ENCODE measurements around the gene EFNA4.

The EFNA4 gene

DNA sequence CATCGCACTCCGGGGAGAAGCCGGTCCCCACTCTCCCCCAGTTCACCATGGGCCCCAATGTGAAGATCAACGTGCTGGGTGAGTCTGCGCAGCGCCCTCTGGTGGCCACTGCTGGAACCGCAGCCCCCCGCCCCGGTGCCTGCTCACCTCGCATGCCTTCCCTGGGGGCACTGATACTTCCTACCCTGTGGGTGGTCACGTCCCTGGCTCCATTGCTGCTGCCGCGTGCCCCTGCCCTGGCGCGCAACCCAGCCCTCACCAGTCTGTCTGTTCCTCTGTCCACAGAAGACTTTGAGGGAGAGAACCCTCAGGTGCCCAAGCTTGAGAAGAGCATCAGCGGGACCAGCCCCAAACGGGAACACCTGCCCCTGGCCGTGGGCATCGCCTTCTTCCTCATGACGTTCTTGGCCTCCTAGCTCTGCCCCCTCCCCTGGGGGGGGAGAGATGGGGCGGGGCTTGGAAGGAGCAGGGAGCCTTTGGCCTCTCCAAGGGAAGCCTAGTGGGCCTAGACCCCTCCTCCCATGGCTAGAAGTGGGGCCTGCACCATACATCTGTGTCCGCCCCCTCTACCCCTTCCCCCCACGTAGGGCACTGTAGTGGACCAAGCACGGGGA lies 22.7 kb downstream of the EFNA4 start:
- peak in 1 of 2 experiments; percentile 88 for DNase-seq (ENCODE audit: low spot score in 2 of 2)
- H3K4me3 ChIP-seq: peak overlapping the region; percentile 66
- H3K27me3 ChIP-seq (ENCODE audit: low read depth): no peaks in the 10 kb centered on the region
- in situ Hi-C loops (cut with MboI; ENCODE audit: low sequenced_read_pairs): loop anchor here (10.0 kb wide), 1 partner anchor 61 kb away; no protein-coding TSS in a partner anchor
- no peaks in the 10 kb centered on the region; the same call in 1 of the 2 replicates for H3K36me3 ChIP-seq (replicated peaks)
- peaks cover 15% of the 10 kb centered on the region for H3K4me1 ChIP-seq
- H3K9me3 ChIP-seq: no peaks in the 10 kb centered on the region

DNA sequence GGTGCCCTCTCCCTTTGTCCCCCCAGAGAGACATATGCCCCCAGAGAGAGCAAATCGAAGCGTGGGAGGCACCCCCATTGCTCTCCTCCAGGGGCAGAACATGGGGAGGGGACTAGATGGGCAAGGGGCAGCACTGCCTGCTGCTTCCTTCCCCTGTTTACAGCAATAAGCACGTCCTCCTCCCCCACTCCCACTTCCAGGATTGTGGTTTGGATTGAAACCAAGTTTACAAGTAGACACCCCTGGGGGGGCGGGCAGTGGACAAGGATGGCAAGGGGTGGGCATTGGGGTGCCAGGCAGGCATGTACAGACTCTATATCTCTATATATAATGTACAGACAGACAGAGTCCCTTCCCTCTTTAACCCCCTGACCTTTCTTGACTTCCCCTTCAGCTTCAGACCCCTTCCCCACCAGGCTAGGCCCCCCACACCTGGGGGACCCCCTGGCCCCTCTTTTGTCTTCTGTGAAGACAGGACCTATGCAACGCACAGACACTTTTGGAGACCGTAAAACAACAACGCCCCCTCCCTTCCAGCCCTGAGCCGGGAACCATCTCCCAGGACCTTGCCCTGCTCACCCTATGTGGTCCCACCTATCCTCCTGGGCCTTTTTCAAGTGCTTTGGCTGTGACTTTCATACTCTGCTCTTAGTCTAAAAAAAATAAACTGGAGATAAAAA lies 23.5 kb downstream of the EFNA4 start:
- Histone ChIP-seq H3K4me1 (peaks cover 15% of the 10 kb centered on the region), H3K4me3 (no peak overlapping the region), H3K27me3 (ENCODE audit: low read depth) (no peaks in the 10 kb centered on the region), H3K36me3 (replicated peaks) (no peaks in the 10 kb centered on the region; the same call in 1 of the 2 replicates), H3K9me3 (no peaks in the 10 kb centered on the region)
- in situ Hi-C loops (cut with MboI; ENCODE audit: low sequenced_read_pairs): loop anchor here (10.0 kb wide), 1 partner anchor 62 kb away; no protein-coding TSS in a partner anchor
- DNase-seq (ENCODE audit: low spot score in 2 of 2): no peak

DNA sequence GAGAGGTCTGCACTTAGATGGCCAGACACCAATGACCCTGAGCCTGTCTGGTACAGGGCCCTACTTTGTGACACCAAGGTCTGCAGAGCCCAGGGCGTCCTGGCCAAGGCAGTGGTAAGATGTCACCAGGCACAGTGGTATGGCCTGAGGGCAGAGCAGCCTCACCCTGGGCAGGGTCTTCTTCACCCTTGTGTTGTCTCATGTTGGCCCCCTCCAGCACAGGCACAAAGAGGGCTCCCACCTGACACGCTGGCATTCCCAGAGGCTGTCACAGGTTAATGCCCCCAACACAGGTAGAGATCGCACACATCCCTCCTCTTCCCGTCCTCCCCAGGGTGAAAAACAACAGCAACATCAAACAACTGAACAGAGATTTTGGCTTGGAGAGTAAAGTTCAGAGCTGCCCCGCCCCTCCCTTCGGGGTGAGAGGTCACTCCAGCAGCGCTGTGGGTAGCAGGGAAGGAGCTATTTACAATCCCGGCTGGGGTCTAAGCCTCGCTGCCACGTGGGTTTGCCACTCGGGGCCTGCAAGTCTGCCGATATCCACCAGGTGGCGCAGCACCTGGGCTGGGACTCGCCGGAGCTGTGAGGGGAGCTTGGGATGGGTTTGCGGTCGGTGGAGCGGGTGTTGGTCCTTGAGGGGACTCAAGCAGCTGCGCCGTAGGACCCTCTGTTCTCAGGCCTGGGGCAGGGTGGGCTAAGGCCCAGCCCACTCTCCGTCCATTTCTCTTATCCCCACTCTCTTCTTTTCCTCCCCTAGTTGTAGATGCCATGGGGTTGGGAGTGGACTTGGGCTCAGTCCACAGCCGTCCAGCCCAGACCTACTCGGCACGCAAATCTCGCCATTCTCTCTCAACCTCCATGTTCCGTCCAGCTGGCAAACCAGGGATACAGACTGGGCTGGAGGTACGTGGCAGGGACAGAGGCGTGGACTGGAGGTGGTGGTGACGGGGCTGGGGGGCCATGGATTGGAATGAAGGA lies 27.8 kb downstream of the EFNA4 start:
- peaks cover under 1% of the 10 kb centered on the region for H3K4me1 ChIP-seq
- H3K4me3 ChIP-seq: no peak overlapping the region
- H3K9me3 ChIP-seq: no peaks in the 10 kb centered on the region
- peak; percentile 73 to 94 for DNase-seq (ENCODE audit: low spot score in 2 of 2)
- H3K36me3 ChIP-seq (replicated peaks): no peaks in the 10 kb centered on the region; the same call in 1 of the 2 replicates
- in situ Hi-C loops (cut with MboI; ENCODE audit: low sequenced_read_pairs): loop anchor here (5.0 kb wide), 1 partner anchor 76 kb away; no protein-coding TSS in a partner anchor
- H3K27me3 ChIP-seq (ENCODE audit: low read depth): peaks cover 4% of the 10 kb centered on the region; the same call in 1 of the 2 replicates

DNA sequence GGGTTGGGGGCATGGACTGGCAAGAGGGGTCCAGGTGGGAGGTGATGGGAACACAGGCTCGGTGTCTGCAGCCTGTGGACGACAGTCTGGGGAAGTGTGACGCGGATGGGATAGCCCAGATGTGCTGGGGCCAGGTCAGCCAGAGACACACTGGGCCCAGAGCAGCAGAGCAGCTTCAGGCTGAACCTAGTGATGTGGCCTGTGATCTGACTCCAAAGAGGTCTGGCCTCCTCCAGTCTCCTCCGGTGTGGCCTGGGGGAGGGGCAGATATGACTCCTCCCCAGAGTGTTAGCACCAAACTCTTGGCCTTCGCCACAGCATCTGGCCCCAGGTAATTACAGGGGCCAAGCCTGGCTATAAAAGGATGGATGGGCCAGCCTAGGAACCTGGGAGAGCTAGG lies 28.6 kb downstream of the EFNA4 start:
- Histone ChIP-seq H3K27me3 (ENCODE audit: low read depth) (peaks cover 4% of the 10 kb centered on the region; the same call in 1 of the 2 replicates), H3K4me1 (no peaks in the 10 kb centered on the region; the same call in 1 of the 2 replicates), H3K9me3 (no peaks in the 10 kb centered on the region), H3K36me3 (replicated peaks) (no peaks in the 10 kb centered on the region), H3K4me3 (no peak overlapping the region)
- no peak for DNase-seq (ENCODE audit: low spot score in 2 of 2)
- in situ Hi-C loops (cut with MboI; ENCODE audit: low sequenced_read_pairs): loop anchor here (5.0 kb wide), 1 partner anchor 75 kb away; no protein-coding TSS in a partner anchor

DNA sequence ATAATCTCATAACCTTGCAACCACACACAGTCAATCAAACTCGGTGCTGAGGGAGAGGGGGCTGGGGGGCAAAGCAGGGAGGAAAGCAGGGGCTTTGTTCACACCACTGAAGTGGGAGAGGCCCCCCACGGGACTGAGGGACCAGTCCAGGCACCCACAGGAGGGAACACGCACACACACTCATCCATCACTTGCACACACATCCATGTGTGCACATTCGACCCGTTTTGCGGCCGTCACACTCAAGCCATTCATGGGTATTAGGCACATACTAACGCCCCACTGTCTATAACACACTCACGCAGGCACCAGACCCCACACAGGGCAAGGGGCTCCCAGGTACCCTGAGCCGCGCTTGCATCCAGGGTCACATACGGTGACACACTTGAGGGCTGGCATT lies 29.1 kb downstream of the EFNA4 start:
- in situ Hi-C loops (cut with MboI; ENCODE audit: low sequenced_read_pairs): loop anchor here (5.0 kb wide), 1 partner anchor 75 kb away; no protein-coding TSS in a partner anchor
- no peaks in the 10 kb centered on the region for H3K9me3 ChIP-seq
- H3K27me3 ChIP-seq (ENCODE audit: low read depth): peaks cover 4% of the 10 kb centered on the region; the same call in 1 of the 2 replicates
- H3K36me3 ChIP-seq (replicated peaks): no peaks in the 10 kb centered on the region
- DNase-seq (ENCODE audit: low spot score in 2 of 2): no peak
- no peaks in the 10 kb centered on the region; the same call in 1 of the 2 replicates for H3K4me1 ChIP-seq
- H3K4me3 ChIP-seq: no peak overlapping the region

DNA sequence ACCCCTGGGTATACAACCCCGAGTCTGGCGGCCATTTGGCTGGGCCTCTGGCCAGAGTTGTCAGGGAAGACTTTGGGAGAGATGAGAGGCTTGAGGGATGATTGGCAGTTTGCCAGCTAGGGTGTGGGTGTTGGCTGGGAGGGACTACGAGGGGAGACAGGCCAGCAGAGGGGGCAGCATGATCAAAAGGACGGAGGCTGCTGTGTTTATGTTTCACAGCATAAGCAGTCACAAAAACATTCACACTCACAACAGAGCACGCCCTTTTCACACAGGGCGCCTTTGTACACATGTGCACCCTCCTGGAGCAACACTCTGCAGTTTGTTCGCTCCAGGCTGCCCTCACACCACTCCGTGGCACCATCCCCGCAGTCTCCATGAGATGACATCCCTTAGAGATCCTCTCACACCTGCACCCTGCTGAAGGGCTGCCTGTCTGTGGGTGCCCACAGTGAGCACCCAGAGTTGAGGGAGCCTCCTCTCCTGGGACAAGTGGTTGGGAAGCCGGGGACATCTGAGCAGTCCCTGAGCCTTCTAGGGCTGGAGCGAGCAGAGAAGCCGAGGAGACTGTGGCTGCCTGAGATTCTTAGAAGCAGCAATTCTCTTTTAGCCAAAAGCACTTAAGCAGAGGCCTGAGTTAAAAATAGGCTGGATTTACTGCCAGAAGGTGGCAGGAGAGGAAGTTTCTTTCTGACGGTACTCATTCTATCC lies 30.5 kb downstream of the EFNA4 start:
- DNase-seq (ENCODE audit: low spot score in 2 of 2): peak in 1 of 2 experiments; percentile 60
- H3K9me3 ChIP-seq: no peaks in the 10 kb centered on the region
- no peaks in the 10 kb centered on the region for H3K36me3 ChIP-seq (replicated peaks)
- peaks cover 4% of the 10 kb centered on the region; the same call in 1 of the 2 replicates for H3K27me3 ChIP-seq (ENCODE audit: low read depth)
- no peak overlapping the region for H3K4me3 ChIP-seq
- no peaks in the 10 kb centered on the region; the same call in 1 of the 2 replicates for H3K4me1 ChIP-seq
- in situ Hi-C loops (cut with MboI; ENCODE audit: low sequenced_read_pairs): loop anchor here (5.0 kb wide), 1 partner anchor 73 kb away; no protein-coding TSS in a partner anchor

DNA sequence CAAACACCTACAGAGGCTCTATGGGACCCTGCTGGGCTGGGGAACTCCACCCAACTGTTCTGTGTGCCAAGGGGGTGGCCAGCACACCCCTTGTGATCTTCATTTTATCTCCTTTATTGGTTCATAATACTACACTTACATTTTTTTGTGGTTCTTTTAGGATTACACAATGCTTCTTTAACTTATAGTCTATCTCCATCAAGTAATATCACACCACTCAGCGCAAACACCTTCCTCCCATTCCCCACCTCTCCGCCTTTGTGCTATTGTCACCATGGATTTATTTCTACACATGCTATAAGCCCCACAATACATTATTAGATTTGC lies 31.0 kb downstream of the EFNA4 start:
- H3K27me3 ChIP-seq (ENCODE audit: low read depth): peaks cover 4% of the 10 kb centered on the region; the same call in 1 of the 2 replicates
- no peaks in the 10 kb centered on the region; the same call in 1 of the 2 replicates for H3K4me1 ChIP-seq
- in situ Hi-C loops (cut with MboI; ENCODE audit: low sequenced_read_pairs): loop anchor here (5.0 kb wide), 1 partner anchor 73 kb away; no protein-coding TSS in a partner anchor
- no peaks in the 10 kb centered on the region for H3K36me3 ChIP-seq (replicated peaks)
- no peaks in the 10 kb centered on the region for H3K9me3 ChIP-seq
- no peak overlapping the region for H3K4me3 ChIP-seq
- DNase-seq (ENCODE audit: low spot score in 2 of 2): no peak

DNA sequence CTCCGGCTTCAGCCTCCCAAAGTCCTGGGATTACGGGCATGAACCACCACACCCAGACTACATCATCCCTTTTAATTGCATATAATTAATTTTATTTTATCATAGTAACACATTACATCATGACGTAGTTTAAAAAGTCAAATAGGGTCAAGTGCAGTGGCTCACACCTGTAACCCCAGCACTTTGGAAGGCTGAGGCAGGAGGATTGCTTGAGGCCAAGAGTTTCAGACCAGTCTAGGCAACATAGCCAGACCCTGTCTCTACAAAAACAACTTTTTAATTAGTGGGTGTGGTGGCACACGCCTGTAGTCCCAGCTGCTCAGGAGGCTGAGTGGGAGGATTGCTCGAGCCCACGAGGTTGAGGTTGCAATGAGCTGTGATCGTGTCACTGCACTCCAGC lies 35.8 kb downstream of the EFNA4 start:
- Histone ChIP-seq H3K4me1 (no peaks in the 10 kb centered on the region), H3K4me3 (no peak overlapping the region), H3K9me3 (no peaks in the 10 kb centered on the region), H3K27me3 (ENCODE audit: low read depth) (peaks cover 4% of the 10 kb centered on the region; the same call in 1 of the 2 replicates), H3K36me3 (replicated peaks) (no peaks in the 10 kb centered on the region)
- in situ Hi-C loops (cut with MboI; ENCODE audit: low sequenced_read_pairs): no loop called here
- no peak for DNase-seq (ENCODE audit: low spot score in 2 of 2)

DNA sequence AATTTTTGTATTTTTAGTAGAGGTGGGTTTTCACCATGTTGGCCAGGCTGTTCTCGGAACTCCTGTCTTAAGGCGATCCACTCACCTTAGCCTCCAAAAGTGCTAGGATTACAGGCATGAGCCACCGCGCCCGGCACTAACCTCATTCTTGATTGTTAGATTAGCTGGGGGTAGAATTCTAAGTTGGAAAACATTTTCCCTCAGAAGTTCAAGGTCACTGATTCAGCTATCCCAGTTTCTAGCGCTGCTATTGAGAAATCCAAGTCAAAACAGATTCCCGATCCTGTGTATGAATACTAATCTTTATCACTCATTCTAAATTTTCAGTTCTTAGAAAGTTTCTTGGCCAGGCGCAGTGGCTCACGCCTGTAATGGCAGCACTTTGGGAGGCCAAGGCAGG lies 39.8 kb downstream of the EFNA4 start:
- Histone ChIP-seq H3K9me3 (no peaks in the 10 kb centered on the region), H3K4me3 (no peak overlapping the region), H3K4me1 (no peaks in the 10 kb centered on the region), H3K36me3 (replicated peaks) (no peaks in the 10 kb centered on the region), H3K27me3 (ENCODE audit: low read depth) (no peaks in the 10 kb centered on the region)
- no peak for DNase-seq (ENCODE audit: low spot score in 2 of 2)
- in situ Hi-C loops (cut with MboI; ENCODE audit: low sequenced_read_pairs): no loop called here

DNA sequence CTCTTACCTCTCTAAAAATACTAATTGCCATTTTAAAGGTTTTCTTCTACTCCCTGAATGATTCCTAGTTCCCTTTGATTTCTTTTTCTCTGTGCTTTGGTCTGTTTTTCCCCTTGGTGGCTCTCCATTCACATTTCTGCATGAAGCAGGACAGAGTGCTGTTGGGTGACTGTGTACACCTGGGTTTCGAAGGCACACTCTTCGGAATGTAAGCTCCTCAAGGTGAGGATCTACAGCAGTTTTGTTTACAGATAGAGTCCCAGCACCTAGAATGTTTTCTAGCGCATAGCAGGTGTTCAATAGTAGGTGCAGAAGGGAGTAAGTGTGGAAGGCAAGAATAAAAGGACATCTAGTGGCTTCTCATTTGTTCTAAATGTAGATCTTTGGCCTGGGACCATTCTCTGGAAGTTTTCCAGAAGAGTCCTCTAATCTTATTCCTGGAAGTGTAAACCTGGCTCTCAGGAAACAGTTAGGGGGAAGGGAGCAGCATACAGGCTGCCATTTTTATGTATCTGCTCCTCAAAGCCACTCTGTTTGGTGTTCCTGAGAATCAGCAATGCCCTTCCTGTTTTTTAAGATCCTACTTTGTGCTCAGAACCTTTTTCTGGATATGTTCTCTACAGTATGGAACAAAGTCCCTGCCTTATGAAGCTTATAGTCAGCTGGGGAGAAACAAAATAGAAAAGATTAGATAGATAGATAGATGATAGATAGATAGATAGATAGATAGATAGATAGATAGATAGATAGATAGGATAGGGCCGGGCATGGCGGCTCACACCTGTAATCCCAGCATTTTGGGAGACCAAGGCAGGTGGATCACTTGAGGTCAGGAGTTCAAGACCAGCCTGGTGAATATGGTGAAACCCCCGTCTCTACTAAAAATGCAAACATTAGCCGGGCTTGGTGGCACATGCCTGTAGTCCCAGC lies 41.3 kb downstream of the EFNA4 start:
- Histone ChIP-seq H3K4me3 (no peak overlapping the region), H3K27me3 (ENCODE audit: low read depth) (no peaks in the 10 kb centered on the region), H3K4me1 (no peaks in the 10 kb centered on the region), H3K36me3 (replicated peaks) (no peaks in the 10 kb centered on the region), H3K9me3 (no peaks in the 10 kb centered on the region)
- in situ Hi-C loops (cut with MboI; ENCODE audit: low sequenced_read_pairs): no loop called here
- DNase-seq (ENCODE audit: low spot score in 2 of 2): no peak

DNA sequence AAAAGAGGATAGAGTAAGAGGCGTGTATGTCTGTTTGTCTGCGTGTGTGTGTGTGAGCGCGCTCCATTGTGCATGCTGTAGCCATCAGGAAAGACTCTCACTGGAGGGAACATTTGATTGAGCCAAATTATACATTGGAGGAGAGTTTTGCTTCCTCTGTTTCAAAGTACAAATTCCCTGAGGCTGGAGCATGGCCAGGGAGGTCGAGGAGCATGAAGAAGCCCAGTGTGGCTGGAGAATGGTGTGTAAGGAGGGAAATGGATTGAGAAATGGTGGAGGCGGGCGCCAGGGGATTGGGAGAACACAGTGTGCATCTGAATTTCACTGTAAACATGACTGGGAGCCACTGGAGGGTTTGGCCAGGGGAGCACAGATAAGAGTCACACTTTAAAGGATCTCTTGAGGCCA lies 42.1 kb downstream of the EFNA4 start:
- no peak for DNase-seq (ENCODE audit: low spot score in 2 of 2)
- no peaks in the 10 kb centered on the region for H3K27me3 ChIP-seq (ENCODE audit: low read depth)
- H3K9me3 ChIP-seq: no peaks in the 10 kb centered on the region
- no peaks in the 10 kb centered on the region for H3K36me3 ChIP-seq (replicated peaks)
- H3K4me3 ChIP-seq: no peak overlapping the region
- in situ Hi-C loops (cut with MboI; ENCODE audit: low sequenced_read_pairs): no loop called here
- no peaks in the 10 kb centered on the region for H3K4me1 ChIP-seq

DNA sequence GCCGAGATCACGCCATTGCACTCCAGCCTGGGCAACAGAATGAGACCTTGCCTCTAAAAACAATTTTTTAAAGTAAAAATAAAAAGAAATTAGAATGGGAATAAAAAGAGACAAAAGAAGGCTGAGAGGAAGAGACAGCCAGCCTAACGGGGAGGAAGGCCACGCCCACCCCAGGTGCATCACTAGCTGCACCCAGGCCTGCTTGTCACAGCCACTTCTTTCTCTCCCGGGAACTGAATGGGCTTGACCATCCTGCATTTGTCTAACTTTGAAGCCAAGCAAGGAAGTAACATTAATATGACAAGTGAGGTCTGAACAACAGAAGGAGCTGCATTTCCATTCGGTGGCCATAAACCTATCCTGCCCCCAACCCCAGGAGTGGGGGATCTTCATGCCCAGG lies 43.3 kb downstream of the EFNA4 start:
- Histone ChIP-seq H3K4me3 (no peak overlapping the region), H3K36me3 (replicated peaks) (no peaks in the 10 kb centered on the region), H3K27me3 (ENCODE audit: low read depth) (no peaks in the 10 kb centered on the region), H3K9me3 (no peaks in the 10 kb centered on the region), H3K4me1 (no peaks in the 10 kb centered on the region)
- in situ Hi-C loops (cut with MboI; ENCODE audit: low sequenced_read_pairs): no loop called here
- no peak for DNase-seq (ENCODE audit: low spot score in 2 of 2)

Data from HAP-1 (cell line).